ENCODE measurements around the gene NANS. TPM values are rescaled to one million over a fixed set of nuclear protein-coding genes. Genes with fewer than 3 reads are reported as not detected.
A peak's percentile ranks its signal among the peaks of the same experiment; 100 is the strongest.
"Not testable (repeated sequence)": the region's sequence is repeated elsewhere in the genome, so short reads cannot be mapped to it uniquely, and the experiment has no call there.

The NANS gene
- total RNA-seq, 1 donor from 2014 or later = 54.0 TPM

- DNase-seq = no peak
- H3K4me1 Mint-ChIP-seq = peaks cover 7% of the 10 kb centered on the region
- H3K36me3 Mint-ChIP-seq (ENCODE audit: low read depth) = peaks cover 3% of the 10 kb centered on the region
- no peak overlapping the region for H3K27ac Mint-ChIP-seq
- no peaks in the 10 kb centered on the region for H3K9me3 Mint-ChIP-seq
- intact Hi-C loops (cut with micrococcal nuclease) = no loop called here
- no peaks in the 10 kb centered on the region for H3K27me3 Mint-ChIP-seq
- H3K4me3 Mint-ChIP-seq = no peak overlapping the region
Observed at GRCh38 chr9:98127226-98127625, 70.7 kb downstream of the NANS start.

GRCh38 chr9:98128316-98128715, 71.8 kb downstream of the NANS start:
- peaks cover 3% of the 10 kb centered on the region for H3K36me3 Mint-ChIP-seq (ENCODE audit: low read depth)
- no peak for DNase-seq

GRCh38 chr9:98129451-98129881, 72.9 kb downstream of the NANS start:
- no peak for DNase-seq
- H3K4me1 Mint-ChIP-seq = peaks cover 10% of the 10 kb centered on the region
- H3K9me3 Mint-ChIP-seq = no peaks in the 10 kb centered on the region
- intact Hi-C loops (cut with micrococcal nuclease) = no loop called here
- no peak overlapping the region for H3K4me3 Mint-ChIP-seq
- H3K27ac Mint-ChIP-seq = peak overlapping the region; percentile 10
- peaks cover 3% of the 10 kb centered on the region for H3K36me3 Mint-ChIP-seq (ENCODE audit: low read depth)
- H3K27me3 Mint-ChIP-seq = no peaks in the 10 kb centered on the region

More at GRCh38 chr9:98128316-98128715, 71.8 kb downstream of the NANS start:
- Mint-ChIP-seq H3K9me3 (no peaks in the 10 kb centered on the region), H3K4me1 (peaks cover 9% of the 10 kb centered on the region), H3K27ac (no peak overlapping the region), H3K4me3 (no peak overlapping the region), H3K27me3 (no peaks in the 10 kb centered on the region)
- intact Hi-C loops (cut with micrococcal nuclease) = no loop called here

GRCh38 chr9:98130060-98130459, 73.5 kb downstream of the NANS start:
- H3K36me3 Mint-ChIP-seq (ENCODE audit: low read depth) = not testable (repeated sequence)

GRCh38 chr9:98130576-98131228, 74.2 kb downstream of the NANS start:
- H3K4me1 Mint-ChIP-seq = peaks cover 10% of the 10 kb centered on the region
- H3K9me3 Mint-ChIP-seq = no peaks in the 10 kb centered on the region
- intact Hi-C loops (cut with micrococcal nuclease) = no loop called here
- H3K36me3 Mint-ChIP-seq (ENCODE audit: low read depth) = peaks cover 3% of the 10 kb centered on the region
- no peak for DNase-seq
- H3K4me3 Mint-ChIP-seq = no peak overlapping the region
- H3K27ac Mint-ChIP-seq = no peak overlapping the region
- H3K27me3 Mint-ChIP-seq = no peaks in the 10 kb centered on the region

More at GRCh38 chr9:98130060-98130459, 73.5 kb downstream of the NANS start:
- H3K4me1 Mint-ChIP-seq; DNase-seq; H3K27ac Mint-ChIP-seq; intact Hi-C loops (cut with micrococcal nuclease); H3K27me3 Mint-ChIP-seq; H3K4me3 Mint-ChIP-seq; H3K9me3 Mint-ChIP-seq: not testable (repeated sequence)

GRCh38 chr9:98132158-98132557, 75.6 kb downstream of the NANS start:
- peaks cover 10% of the 10 kb centered on the region for H3K4me1 Mint-ChIP-seq
- no peaks in the 10 kb centered on the region for H3K27me3 Mint-ChIP-seq
- DNase-seq = no peak
- H3K27ac Mint-ChIP-seq = no peak overlapping the region
- no peaks in the 10 kb centered on the region for H3K9me3 Mint-ChIP-seq
- no peaks in the 10 kb centered on the region for H3K36me3 Mint-ChIP-seq (ENCODE audit: low read depth)
- H3K4me3 Mint-ChIP-seq = no peak overlapping the region
- intact Hi-C loops (cut with micrococcal nuclease) = no loop called here

Other genes with a start within 250 kb of the NANS start
- not detected in 2 replicates for gene FOXE1, start 203.5 kb upstream of the NANS start, total RNA-seq
- 9.8 and 13.0 TPM in 2 replicates for gene TRMO, start 134.2 kb upstream of the NANS start, total RNA-seq
- 0.38 and 0.54 TPM in 2 replicates for gene HEMGN, start 118.6 kb upstream of the NANS start, total RNA-seq
- gene ANP32B, start 73.4 kb upstream of the NANS start, total RNA-seq = 332 and 333 TPM in 2 replicates
- gene TRIM14, start 62.5 kb downstream of the NANS start, total RNA-seq = 47.3 and 47.8 TPM in 2 replicates
- gene CORO2A, start 135.9 kb downstream of the NANS start, total RNA-seq = 0.92 and 1.4 TPM in 2 replicates
- gene TBC1D2, start 198.9 kb downstream of the NANS start, total RNA-seq = 1.6 and 1.8 TPM in 2 replicates